Upper lobe of left lung (tissue), 4 donors: Measurements from ENCODE around the gene ANKRD30A.
"Not testable (repeated sequence)": the region's sequence is repeated elsewhere in the genome, so short reads cannot be mapped to it uniquely, and the experiment has no call there.

Source experiments
- CTCF ChIP-seq, 6 experiments: fragments of 450-650 bp in 4 of 6; fragments of 200-600 bp in 2 of 6; sonication (generic) in 2 of 6; IDR thresholded peaks; one replicate each; pipeline ENCODE4 v1.5.1; 2016 to 2019; ENCODE audit warnings: antibody characterized with exemption in 6 of 6
- EP300 ChIP-seq, 4 donors: sonication (generic); formaldehyde crosslinking; IDR thresholded peaks; one replicate each; pipeline ENCODE4 v1.5.1; 2017; ENCODE audit warnings: antibody characterized with exemption in 4 of 4, control low read depth in 2 of 4
- POLR2A ChIP-seq, 4 donors: fragments of 450-650 bp; IDR thresholded peaks; one replicate each; pipeline ENCODE4 v1.5.1; 2016 to 2017; ENCODE audit warnings: antibody characterized with exemption in 4 of 4, mild to moderate bottlenecking in 2 of 4
- POLR2AphosphoS5 ChIP-seq, 2 donors: sonication (generic); formaldehyde crosslinking; IDR thresholded peaks; one replicate each; pipeline ENCODE4 v1.5.1; 2017; ENCODE audit warnings: antibody characterized with exemption in 2 of 2

GRCh38 chr10:37182719-37183118, 57.3 kb downstream of the ANKRD30A start:
- not testable (repeated sequence) for TF ChIP-seq POLR2A, CTCF, POLR2AphosphoS5, EP300 (IDR thresholded peaks at IDR 0.05)
